GM19025 (cell line): Measurements from ENCODE around the gene ENOPH1.
"Not testable (repeated sequence)": the region's sequence is repeated elsewhere in the genome, so short reads cannot be mapped to it uniquely, and the experiment has no call there.

Experiments
- ATAC-seq: cut with Tn5 transposase; IDR thresholded peaks from one replicate; pipeline ENCODE4 v1.9.1; 2021; ENCODE audit warnings: mild to moderate bottlenecking, low read depth, moderate library complexity; ENCODE audit not compliant: unreplicated experiment

The ENOPH1 gene

DNA sequence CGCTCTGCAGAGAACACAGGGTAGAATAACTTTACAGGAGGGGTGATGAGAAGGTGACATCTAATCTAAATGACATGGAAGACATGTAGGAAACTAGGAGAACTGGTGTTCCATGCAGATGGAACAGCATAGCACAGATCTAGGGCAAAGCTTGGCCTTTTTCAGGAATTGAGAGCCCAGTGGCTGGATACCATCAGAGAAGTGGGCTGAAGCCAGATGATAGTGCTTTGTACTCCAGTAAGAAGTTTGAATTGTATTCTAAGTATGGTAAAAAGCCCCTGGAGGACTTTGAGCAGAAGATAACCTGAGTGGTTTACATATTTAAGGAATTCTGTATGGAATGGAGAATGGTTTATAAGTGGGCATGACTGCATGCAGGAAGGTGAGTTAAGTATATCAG, 32.8 kb downstream of the ENOPH1 start:
- ATAC-seq: no peak

DNA sequence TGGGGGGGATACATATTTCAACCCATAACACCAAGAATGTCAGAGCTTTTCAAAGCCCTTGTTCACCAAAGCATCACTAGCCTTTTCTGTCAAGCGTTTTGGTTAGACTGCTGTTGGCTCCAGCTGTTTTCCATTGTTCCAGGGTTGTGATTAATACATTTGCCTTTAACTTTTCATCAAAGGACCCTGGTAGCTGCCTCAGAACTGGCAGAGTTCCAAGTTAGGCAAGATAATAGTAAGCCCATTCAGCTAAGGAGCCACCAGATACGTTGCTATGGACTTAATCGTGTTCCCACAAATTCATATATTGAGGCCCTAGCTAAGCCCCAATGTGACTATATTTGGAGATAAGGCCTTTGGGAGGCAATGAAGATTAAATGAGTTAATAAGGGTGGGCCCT, 37.1 kb downstream of the ENOPH1 start:
- no peak for ATAC-seq

DNA sequence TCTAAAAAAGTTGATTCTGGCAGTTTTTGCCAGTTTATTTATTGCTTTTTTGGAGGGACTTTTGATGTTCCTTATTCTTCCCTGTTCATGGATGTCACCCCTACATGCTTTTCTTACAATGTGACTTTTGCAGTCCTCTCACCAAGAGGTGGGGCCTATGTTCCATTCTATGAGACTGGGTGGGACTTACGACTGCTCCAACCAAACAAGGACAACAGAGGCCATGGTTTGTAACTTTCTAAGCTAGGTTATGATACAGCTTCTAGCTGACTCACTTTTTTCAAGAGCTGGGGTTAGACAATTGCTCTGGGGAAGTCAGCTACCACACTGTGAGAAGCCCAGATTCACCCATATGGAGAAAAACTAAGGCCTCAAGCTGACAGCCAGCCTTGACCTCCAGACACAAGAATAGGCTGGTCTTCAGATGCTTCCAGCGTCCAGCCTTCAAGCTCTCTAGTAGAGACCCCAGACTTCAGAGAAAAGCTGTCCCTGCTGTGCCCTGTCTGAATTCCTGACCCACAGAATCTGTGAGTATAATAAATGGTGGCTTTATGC, 39.5 kb downstream of the ENOPH1 start:
- no peak for ATAC-seq

DNA sequence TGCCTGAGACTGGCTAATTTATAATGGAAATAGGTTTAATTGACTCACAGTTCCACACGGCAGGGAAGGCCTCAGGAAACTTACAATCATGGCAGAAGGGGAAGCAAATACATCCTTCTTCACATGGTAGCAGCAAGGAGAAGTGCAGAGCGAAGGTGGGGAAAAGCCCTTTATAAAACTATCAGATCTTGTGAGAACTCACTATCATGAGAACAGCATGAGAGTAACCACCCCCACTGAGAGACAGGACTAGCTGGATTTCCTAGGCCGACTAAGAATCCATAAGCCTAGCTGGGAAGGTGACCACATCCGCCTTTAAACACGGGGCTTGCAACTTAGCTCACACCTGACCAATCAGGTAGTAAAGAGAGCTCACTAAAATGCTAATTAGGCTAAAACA, 42.7 kb downstream of the ENOPH1 start:
- ATAC-seq: not testable (repeated sequence)

DNA sequence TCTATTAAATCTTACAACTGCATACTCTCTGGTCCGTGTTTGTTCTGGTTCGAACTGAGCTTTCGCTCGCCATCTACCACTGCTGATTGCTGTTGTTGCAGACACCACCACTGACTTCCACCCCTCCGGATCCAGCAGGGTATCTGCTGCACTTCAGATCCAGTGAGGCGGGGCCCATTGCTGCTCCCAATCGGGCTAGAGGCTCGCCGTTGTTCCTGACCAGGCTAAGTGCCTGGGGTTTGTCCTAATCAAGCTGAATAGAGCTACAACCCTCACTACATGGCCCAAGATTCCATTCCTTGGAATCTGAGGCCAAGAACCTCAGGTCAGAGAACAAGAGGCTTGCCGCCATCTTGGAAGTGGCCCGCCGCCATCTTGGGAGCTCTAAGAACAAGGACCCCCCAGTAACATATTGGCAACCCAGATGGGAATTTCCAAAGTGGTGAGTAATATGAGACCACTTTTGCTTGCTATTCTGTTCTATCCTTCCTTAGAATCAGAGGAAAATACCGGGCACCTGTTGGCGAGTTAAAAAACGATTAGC, 43.3 kb downstream of the ENOPH1 start:
- no peak for ATAC-seq

DNA sequence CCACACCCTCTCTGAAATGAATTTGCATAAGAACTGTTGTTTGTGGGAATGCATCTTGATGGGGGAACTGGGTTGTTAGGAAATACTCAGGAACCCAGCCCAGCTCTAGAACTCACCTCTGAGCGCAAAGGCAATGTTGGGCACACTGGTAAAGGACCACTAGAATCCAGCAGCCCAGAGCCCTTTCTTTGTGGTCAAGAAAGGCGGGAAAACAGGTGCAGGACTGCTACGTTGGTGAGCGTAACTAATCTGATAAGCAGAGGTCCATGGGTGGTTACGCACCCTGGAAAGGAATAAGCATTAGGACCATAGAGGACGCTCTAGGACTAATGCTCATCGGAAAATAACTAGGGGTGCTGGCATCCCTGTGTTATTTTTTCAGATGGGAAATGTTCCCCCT, 45.5 kb downstream of the ENOPH1 start:
- not testable (repeated sequence) for ATAC-seq

DNA sequence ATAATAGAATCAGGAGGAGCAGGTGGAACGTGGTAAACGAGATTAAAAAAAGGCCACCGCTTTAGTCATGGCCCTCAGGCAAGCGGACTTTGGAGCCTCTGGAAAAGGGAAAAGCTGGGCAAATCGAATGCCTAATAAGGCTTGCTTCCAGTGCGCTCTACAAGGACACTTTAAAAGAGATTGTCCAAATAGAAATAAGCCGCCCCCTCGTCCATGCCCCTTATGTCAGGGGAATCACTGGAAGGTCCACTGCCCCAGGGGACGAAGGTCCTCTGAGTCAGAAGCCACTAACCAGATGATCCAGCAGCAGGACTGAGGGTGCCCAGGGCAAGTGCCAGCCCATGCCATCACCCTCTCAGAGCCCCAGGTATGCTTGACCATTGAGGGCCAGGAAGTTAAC, 47.1 kb downstream of the ENOPH1 start:
- not testable (repeated sequence) for ATAC-seq

DNA sequence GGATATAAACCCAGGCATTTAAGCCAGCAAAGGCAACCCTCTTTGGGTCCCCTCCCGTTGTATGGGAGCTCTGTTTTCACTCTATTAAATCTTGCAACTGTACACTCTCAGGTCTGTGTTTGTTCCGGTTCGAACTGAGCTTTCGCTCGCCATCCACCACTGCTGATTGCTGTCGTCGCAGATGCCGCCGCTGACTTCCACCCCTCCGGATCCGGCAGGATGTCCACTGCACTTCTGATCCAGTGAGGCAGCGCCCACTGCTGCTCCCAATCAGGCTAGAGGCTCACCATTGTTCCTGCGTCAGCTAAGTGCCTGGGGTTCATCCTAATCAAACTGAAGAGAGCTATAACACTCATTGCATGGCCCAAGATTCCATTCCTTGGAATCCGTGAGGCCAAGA, 49.2 kb downstream of the ENOPH1 start:
- ATAC-seq: no peak

DNA sequence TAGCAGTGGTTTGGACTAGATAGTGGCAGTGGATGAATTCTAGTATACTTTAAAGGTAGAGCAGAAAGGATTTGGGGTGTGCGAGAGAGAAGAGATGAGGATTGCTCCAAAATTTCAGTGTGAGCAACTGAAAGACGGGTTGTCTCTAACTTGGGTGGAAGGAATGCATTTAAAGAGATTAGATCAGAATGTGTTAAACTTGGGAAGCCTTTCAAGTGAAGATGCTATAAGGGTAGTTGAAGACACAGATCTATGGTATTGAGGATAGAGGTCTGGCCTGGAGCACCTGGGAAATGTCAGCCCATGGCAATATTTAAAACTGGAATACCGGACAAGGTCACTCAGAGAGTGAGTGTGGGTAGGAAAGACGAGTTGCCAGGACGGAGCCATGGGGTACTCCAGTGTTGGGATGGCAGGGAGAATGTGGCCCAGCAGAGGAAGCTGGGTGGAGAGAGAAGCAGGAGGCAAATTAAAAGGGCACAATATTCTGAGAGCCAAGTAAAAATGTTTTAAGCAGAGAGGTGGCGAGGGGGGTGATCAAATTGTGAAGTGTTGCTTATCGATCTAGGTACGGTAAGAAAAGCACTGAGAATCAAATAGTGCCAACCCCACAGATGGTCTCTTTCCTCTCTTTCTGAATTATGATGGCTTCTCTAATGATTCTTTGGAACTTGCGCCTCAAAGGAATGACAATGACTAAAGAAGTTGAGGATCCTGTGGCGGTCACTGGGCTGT, 50.5 kb downstream of the ENOPH1 start:
- ATAC-seq: no peak

DNA sequence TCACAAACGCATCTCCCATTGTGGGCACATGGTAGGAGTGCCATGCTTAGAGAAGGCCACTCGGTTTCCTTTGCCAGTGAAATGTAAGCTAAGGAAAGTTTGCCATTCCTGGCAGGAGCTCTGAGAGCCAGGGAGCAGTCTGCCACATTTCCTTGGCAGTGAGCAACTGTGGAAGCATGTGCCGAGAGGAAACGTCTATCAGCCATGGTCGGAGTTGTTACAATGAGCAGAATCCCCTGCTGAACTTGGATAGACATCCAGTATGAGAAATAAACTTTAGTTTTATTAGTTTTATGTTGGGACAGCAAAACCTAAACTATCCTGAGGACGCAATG, 51.1 kb downstream of the ENOPH1 start:
- no peak for ATAC-seq

DNA sequence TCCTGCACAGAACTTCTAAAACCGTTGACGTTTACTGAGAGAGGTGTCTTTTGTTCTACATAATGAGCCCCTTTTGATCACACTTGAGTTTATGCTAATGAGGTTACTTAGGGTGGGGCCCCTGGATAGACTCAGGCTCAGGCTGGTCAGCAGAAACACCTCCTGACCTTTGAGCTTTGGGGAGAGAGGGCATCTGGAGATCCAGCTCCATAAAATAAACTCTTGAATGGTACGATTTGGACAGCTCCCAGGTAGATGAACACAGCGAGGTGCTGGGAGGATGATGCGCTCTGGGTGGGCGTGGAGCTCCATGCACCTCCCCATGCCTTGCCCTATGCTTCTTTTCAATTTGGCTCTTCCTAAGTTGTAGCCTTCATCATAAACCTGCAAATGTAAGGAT, 52.0 kb downstream of the ENOPH1 start:
- no peak for ATAC-seq

DNA sequence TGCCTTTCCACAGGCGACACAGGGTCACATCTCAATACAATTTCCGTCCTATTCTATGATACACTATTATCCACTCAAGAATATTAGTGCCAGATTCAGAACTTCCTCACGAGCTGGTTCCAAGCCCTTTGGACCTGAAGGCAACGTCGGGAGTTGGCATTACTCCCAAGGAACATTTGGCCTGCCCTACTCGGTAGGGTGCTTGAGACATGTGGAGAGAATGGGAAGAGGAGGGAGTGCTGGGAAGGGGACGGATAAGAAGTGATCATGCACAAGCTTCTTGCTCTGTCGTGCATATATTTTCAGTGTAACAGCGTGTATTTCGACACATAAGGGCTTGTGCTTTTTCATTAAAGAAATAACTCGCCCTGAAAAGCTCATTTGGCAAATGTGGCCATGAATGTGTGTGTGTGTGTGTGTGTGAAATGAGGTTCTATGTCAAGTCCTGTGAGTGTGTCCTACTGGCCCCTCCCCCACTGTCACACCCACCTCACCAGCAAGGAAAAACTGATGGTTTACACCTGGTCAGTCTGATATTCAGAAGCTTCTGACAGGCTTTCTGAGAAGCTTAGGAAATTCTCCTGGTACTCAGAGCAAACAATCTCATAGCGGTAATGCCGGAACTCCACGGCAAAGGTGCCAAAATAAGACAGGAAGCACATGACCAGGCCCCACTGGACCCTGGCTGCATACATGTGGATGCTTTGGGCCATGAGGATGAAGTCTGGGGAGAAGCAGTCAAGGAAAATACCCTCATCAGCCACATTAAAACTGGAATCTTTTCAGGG, 54.8 kb downstream of the ENOPH1 start:
- ATAC-seq: no peak

DNA sequence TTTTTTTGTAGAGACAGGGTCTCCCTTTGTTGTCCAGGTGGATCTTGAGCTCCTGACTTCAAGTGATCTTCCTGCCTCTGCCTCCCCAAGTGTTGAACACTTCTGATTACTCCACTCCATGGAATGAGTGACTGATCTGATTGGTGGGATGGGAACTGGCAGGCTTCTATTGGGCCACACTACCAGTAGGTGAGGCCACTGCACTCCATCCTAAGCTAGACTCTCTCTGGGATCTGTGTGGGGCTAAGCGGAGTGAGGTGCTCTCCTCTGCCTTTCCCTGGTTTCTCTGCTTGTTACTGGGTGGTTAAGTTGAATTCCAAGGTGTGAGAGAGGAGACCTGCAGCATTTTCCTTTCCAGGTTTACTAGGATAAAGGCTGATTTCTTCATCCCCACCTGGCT, 58.7 kb downstream of the ENOPH1 start:
- no peak for ATAC-seq

DNA sequence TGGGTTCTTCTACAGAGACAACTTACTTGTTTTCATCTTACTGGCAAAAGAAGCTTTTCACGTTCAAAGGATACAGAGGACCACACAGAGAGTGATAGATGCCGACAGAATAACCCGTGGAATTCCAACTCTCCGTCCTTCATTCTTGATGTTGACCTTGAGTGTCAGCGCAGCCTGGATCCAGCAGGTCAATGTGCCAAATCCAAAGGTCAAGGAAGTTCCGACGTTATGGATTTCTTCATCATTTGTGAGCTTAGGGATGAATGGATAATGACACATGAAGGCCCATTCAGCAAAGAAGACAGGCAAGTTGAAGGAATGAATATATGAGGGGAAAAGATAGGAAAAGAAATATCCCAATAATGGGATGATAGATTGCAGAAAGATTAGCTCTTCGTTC, 59.6 kb downstream of the ENOPH1 start:
- no peak for ATAC-seq

DNA sequence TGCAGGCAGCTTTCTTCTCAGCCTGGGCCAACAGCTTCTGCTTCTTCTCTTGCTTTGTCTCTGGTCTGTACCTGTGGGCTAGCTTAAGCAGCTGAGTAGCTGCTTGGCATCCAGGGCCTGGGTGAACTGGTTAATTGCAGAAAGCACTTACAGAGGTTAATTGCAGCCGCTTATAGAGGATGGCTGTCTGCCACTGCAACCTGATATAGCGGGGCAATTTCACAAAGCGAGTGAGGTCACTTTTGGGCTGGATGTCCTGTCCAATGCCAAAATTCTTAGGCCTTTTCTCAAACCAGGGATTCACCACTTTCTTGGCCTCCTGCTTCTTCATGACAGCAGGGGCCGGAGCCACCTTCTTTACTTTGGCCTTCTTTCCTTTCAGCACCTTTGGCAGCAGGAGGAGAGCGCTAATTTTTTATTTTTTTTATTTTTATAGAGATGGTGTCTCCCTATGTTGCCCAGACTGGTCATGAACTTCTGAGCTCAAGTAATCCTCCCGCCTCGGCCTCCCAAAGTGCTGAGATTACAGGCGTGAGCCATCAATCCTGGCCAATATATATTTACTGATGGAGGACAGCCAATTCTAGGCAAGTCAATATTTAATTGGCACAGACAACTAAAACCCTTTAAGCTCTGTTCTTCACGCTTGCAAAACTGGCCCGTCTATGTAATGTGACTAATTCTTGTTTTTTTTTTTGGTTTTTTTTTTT, 61.0 kb downstream of the ENOPH1 start:
- no peak for ATAC-seq

DNA sequence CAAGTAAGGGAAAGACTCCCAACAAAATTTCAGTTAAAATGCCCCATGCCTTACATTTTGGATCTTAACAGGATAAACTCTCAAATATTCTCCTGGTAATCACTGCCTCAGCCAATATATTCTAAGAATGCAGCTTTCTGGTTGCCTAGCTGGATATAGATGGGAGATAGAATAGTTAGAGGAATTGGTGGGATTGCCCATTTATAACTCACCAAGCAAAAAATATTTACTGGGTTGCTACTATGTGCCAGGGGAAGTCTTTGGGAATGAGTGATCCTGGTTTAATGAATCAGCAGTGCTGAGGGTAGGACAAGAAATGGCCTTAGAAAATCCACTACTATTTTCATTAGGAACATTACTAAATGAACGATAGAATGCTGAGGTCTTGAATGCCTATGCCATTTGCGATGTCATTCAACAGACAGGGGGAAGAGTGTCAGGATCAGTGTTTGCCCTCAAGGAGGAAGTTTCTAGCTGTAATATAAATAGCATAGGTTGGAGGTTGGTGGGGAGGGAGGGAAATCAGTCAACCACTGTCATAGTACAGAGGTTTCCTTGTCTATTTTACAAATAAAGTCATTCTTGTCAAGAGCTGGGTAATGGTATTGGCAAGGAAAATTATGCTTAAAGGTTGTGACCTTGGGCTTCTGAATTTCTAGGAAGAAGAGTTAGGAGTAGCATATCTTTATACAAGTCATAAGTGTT, 63.5 kb downstream of the ENOPH1 start:
- no peak for ATAC-seq

DNA sequence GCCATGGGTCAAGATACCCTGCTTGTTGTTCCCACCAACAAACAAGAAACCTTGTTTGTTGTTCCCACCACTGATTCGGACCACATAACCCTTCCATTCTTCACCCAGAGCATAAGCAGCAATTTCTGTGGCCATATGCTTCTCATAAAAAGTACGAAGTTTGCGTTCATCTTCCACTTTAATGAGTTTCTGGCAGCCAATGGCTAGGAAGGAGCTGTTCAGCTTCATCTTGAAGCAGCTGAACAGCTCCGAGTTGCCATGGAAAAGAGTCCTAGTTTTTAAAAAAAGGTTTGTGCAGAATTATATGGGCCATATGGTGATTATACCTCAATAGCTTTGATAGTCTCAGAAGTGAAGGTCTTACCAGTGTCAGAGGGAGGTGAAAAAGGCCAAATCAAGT, 65.3 kb downstream of the ENOPH1 start:
- no peak for ATAC-seq

DNA sequence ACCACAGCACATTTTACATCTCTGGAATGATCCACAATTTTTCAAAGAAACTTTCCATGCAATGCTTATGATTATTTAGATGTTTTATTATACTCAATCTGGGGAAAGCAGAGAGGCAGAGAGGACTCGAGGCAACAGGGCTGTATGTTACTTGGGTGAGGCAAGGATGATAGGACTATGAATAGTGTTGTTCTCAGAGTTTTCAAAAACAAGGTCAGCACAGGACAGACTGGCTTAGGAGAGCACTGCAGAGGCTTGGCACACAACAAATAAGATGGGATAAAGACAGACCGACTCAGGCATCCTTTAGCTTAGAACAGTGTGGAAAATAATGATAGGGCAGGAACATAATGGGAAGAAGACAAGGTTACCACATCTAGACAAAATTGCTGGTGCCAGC, 66.0 kb downstream of the ENOPH1 start:
- no peak for ATAC-seq

DNA sequence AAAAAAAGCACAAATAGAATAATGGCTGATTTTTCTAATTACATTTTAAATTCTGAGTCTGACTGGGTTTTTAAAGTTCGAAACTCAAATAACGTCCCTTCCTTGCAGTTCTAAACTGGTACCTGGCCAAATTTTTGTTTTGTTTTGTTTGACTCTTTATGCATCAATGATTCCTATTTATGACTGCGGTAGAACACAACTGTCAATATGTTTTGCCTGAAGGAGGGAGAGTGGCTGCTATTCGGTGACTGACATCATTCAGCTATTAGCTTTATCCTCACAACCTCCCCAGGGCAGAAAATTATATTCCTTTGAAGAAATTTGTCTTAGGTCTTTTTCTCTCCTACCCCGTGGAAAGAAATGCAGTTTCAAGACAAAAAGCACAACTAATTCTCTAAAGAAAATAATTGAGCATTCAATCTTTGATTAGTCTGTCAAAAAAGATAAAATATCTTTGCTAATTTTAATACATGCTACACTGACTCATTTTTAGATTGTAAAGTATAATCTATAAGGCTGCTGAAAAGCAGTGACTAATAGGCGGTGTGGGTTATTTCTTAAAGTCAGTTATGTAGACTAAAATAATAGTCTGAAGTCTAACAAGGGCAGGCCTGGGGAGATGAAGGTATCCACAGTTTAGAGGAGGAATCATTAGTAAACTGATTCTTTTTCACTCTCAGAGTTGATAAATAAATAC, 69.5 kb downstream of the ENOPH1 start:
- no peak for ATAC-seq
